Kidney tubule cell (primary cell): Measurements from ENCODE around the gene GRAP2.
"Not testable (repeated sequence)": the region's sequence is repeated elsewhere in the genome, so short reads cannot be mapped to it uniquely, and the experiment has no call there.

Experiments
- DNase-seq: peaks from one replicate; pipeline ENCODE4 v3.0.0-alpha.2; 2018; ENCODE audit warnings: low spot score

Gene GRAP2

GRCh38 chr22:39946126-39946502 lies 45.2 kb downstream of the GRAP2 start:
- DNase-seq = no peak

DNA sequence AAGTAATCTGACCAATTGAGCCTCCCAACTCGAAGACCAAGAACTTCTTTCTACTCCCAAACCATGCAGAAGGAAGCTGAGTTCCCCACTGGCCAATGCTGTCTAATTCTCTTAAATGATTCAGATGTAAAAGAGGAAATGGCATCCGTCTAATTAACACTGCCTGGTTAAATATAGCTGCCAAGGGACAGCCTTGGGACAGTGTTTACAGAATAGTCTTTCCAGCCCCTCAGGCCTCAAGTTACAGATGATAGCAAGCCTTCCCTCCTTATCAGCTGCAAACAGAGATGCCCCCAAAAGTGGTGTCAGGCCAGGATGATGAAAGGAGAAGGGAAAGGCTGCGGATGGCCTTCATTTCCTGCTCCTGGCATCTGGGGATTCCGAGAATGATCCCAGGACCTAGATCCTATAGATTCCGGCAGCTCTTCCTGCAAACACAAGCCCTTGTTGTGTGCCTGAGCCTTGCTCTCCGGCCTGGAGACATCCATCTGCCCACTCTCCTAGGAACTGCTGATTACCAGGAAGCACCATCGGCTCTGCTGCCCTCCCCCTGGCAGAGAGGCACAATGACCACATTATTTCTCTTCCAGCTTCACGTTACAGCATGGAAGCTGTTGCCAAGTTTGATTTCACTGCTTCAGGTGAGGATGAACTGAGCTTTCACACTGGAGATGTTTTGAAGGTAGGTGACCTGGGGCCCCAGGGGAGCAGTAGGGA lies 45.8 kb downstream of the GRAP2 start:
- no peak for DNase-seq

DNA sequence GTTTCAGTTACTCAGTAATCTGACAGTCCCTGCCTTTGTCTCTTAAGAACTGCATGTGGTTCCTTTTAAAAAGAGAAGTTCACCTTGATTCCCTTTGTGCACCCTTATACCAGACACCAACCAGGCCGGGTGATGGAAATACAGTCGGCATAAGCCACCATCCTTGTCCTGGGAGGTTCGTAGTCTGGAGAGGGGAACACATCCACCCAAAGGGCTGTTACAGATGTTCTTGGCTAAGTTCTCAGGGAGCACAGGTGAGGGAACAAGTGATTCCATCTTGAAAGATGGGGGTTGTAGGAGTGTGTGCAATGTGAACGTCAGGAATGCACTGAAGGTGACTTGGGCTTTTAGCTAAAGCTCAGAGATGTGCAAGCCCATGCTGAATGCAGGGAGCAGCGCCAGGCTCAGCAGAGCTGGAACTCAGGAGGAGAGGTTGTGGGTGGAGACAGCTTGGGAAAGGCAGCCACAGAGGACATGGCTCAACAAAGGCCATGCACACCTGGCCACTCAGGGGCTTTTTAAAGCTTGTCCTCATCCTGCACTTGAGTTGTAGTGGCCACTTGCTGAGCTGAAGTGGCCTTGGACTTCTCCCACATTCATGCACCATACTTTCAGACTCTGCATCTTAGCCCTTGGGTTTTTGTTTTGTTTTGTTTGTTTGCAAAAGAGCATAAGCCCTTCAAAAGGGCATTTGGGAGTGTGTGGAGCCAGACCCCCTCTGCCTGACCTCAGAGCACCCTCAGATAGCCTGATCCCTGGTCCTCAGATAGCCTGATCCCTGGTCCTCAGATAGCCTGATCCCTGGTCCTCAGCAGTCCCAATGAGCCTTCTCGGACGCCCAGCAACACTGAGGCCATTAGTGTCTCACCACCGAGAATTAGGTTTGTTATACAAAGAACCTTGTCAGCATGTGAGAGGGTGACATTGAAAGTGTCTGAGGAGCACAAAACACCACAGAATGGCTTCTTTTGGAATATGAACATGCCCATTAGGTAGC lies 46.6 kb downstream of the GRAP2 start:
- no peak for DNase-seq

- no peak for DNase-seq
Observed at GRCh38 chr22:39949964-39950737, 49.3 kb downstream of the GRAP2 start.

DNA sequence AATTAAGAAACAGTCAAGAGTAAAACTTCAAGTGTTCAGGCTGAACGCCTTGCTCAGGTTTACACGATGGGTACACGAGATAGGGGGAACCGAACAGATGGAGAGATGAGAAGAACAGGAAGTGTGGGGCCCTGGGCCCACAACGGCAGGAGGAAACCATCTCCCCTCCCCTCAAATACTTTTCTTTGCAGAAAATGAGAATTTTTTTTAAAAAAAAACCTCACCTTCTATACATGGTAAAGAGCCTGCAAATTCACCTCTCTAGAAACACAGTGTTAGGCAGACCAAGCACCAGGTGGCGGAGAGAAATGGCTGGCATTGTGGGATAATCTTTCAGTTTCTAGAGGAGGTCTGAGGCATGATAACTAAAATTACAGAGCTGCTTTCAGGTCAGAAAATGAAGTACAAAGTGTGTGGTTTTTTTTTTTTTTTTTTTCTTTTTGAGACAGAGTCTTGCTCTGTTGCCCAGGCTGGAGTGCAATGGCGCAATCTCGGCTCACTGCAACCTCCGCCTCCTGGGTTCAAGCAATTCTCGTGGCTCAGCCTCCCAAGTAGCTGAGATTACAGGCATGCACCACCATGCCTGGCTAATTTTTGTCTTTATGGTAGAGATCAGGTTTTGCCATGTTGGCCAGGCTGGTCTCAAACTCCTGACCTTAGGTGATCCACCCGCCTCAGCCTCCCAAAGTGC lies 50.9 kb downstream of the GRAP2 start:
- not testable (repeated sequence) for DNase-seq

- no peak for DNase-seq
Observed at GRCh38 chr22:39952347-39952746, 51.5 kb downstream of the GRAP2 start.

- DNase-seq = no peak
Observed at GRCh38 chr22:39953101-39953500, 52.2 kb downstream of the GRAP2 start.

- peak; percentile 16 for DNase-seq
Observed at GRCh38 chr22:39954584-39955055, 53.7 kb downstream of the GRAP2 start.

- DNase-seq = no peak
Observed at GRCh38 chr22:39955675-39956074, 54.8 kb downstream of the GRAP2 start.

DNA sequence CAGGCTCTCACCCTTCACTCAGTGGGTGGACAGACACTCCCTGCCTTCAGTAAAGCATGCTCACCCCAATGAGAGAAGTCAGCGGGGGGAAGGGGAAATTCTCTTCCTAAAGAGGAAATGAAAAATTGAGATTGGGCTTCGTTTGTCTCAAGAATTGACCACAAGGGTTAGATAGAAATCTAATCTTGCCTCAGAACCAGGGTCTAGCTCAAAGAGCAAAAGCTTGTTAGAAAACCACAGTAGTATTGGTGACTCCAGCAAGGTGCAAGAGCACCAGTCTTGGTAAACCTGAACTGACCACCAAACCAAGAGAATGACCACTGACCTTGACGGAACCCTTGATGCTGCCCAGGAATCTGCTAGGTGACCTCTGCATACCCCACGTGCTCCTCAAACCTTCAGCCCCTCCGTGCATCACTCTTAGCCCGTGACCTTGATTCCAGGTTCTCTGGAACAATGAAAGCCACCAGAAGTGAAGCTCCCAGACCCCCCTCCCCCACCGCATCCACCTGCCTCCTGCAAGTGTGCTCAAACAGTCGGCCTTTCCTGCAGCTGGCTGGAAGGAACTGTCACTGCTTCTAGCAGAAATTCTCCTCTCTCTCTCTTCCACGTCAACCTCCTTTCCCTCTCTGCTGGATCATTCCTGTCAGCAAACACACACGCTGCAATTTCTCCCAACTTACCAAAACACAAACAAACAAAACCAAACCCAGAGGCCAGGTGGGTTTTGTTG lies 56.2 kb downstream of the GRAP2 start:
- DNase-seq = no peak

GRCh38 chr22:39958009-39958711 lies 57.3 kb downstream of the GRAP2 start:
- no peak for DNase-seq

DNA sequence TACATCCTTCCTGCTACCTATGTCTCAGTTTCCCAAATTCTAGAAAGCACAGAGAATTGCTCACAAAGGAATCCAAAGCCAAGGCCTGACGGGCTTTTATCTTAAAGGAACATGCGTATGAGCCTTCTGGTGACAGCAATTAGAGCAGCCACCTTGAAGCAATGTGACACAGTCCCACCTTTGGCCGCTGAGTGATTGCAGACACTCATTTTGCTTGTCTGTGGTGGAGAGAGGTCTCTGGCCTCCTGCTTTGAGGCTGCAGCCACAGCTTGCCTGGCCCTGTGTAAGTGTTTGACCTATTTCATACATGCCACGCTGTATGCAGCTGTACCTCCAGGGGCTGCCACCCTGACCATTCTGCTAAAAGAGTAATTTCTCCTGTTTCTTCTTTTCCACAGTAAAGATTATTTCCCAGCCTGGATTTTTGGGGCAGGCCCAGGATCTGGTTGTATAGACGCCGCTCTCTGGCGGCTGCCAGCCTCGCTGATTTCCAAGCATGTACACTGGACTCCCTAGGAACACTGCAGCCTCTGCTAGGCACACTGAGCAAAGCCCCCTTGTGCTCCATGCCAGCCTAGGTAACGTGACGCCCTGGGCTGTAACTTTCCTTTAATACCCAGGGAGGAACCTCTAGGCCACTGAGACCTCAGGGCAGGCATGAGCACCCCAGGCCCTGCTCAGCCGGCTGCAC lies 58.2 kb downstream of the GRAP2 start:
- DNase-seq = no peak

DNA sequence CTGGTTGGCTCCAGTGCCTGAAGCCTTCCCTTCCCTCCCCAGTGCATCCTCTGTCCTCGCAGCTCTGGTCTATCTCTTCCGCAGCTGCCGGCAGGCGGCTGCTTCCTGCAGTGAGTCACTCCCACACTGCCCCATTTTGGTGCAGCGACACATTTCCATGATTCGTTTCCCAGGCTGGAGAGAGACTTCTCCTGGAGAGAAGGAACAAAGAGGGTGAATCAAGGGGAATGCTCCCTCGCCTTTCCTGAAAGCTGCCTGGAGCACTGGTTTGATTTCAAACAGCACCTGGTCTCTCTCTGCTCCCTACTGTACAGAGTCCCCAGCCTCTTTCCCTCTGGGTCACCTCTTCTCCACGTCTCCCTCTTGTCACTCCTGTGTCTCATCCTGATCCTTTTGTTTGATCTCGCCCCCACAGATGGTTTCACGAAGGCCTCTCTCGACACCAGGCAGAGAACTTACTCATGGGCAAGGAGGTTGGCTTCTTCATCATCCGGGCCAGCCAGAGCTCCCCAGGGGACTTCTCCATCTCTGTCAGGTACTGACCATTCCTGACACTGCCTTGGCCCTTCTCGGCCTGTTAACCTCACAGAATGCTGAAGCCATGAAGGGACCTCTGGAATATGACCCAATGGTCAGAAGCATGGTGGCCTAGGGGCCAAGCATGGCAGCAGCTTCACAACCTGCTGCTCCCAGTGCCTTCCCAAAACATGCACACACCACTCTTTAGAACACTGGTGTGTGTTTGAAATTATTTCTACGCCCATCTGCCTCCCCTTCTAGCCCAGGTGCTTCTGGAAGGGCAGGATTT lies 59.0 kb downstream of the GRAP2 start, which contains the start of gene TMA7B:
Gene TMA7B, plus strand, starts transcription at position 758 of the 808 bp plus-strand sequence. CDS start 3,978 bp downstream, outside the sequence.
- DNase-seq = peak; percentile 78

GRCh38 chr22:39960791-39961746 lies 60.2 kb downstream of the GRAP2 start:
- DNase-seq = peak; percentile 38

GRCh38 chr22:39962071-39962470 lies 61.2 kb downstream of the GRAP2 start:
- DNase-seq = peak; percentile 6

DNA sequence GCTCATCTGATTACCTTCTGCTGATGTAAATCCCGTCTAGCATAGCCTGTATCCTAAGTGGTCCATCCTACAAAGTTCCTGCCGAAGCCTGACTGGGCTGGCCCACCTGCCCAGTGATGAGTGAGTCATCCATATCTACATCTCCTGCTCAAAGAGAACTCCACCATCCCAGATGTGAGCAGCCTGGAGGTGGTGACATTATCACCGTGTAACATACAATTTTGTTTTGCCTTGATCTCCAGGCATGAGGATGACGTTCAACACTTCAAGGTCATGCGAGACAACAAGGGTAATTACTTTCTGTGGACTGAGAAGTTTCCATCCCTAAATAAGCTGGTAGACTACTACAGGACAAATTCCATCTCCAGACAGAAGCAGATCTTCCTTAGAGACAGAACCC lies 64.9 kb downstream of the GRAP2 start:
- no peak for DNase-seq

GRCh38 chr22:39966470-39966869 lies 65.6 kb downstream of the GRAP2 start:
- DNase-seq = no peak
